HepG2 (cell line): Measurements from ENCODE around the gene TMEM131L. TPM values are rescaled to one million over a fixed set of nuclear protein-coding genes. Genes with fewer than 3 reads are reported as not detected.

ENCODE experiments used
- AHDC1 ChIP-seq: sonication (generic); formaldehyde crosslinking; IDR thresholded peaks from 2 replicates; pipeline ENCODE4 v1.5.1; 2020; ENCODE audit warnings: mild to moderate bottlenecking, missing genetic modification reagents, borderline replicate concordance
- ATRX ChIP-seq: sonication (generic); formaldehyde crosslinking; IDR thresholded peaks from 2 replicates; pipeline ENCODE4 v1.4.0; 2020; ENCODE audit warnings: missing genetic modification reagents, borderline replicate concordance
- ELF4 ChIP-seq: sonication (generic); formaldehyde crosslinking; IDR thresholded peaks from 2 replicates; pipeline ENCODE4 v1.5.0; 2020; ENCODE audit warnings: missing genetic modification reagents, mild to moderate bottlenecking, moderate library complexity, borderline replicate concordance
- FLYWCH1 ChIP-seq: sonication (generic); formaldehyde crosslinking; IDR thresholded peaks from 2 replicates; pipeline ENCODE4 v1.8.1; 2023; ENCODE audit warnings: mild to moderate bottlenecking, missing genetic modification reagents
- FOXA1 ChIP-seq, 2 experiments: fragments of 450-650 bp in 1 of 2; sonication (generic) in 1 of 2; formaldehyde crosslinking in 1 of 2; IDR thresholded peaks; 2 replicates each; pipeline versions ENCODE4 v1.4.0 to v1.6.1; 2016 to 2020; ENCODE audit warnings: missing genetic modification reagents in 1 of 2
- HNF4G ChIP-seq, 2 experiments: sonication (generic) in 1 of 2; formaldehyde crosslinking in 1 of 2; IDR thresholded peaks; 2 replicates each; pipeline versions ENCODE4 v1.4.0 to v1.6.1; 2011 to 2020; ENCODE audit warnings: borderline replicate concordance in 2 of 2, low read depth in 2 of 2, mild to moderate bottlenecking in 2 of 2, low read length in 1 of 2, missing genetic modification reagents in 1 of 2, moderate library complexity in 1 of 2
- KDM5A ChIP-seq: fragments of 200-600 bp; sonication (generic); IDR thresholded peaks from 2 replicates; pipeline ENCODE4 v1.7.0; 2018; ENCODE audit warnings: antibody characterized with exemption, mild to moderate bottlenecking, low read length, borderline replicate concordance
- NFKBIZ ChIP-seq: IDR thresholded peaks from 2 replicates; pipeline ENCODE4 v1.6.1; 2018; ENCODE audit warnings: missing genetic modification reagents, missing compliant biosample characterization
- NR2F6 ChIP-seq, 2 experiments: IDR thresholded peaks; 2 replicates each; pipeline ENCODE4 v1.6.1; 2016; ENCODE audit warnings: antibody characterized with exemption in 1 of 2, mild to moderate bottlenecking in 1 of 2
- RARA ChIP-seq: IDR thresholded peaks from 2 replicates; pipeline ENCODE4 v1.6.1; 2016; ENCODE audit warnings: missing genetic modification reagents, missing compliant biosample characterization
- RCOR2 ChIP-seq: IDR thresholded peaks from 2 replicates; pipeline ENCODE4 v1.6.1; 2016; ENCODE audit warnings: missing biosample characterization, missing genetic modification reagents
- RXRA ChIP-seq: sonication (generic); formaldehyde crosslinking; IDR thresholded peaks from 2 replicates; pipeline ENCODE4 v1.5.1; 2020; ENCODE audit warnings: missing genetic modification reagents
- SNAPC5 ChIP-seq: sonication (generic); formaldehyde crosslinking; IDR thresholded peaks from 2 replicates; pipeline ENCODE4 v1.8.1; 2023; ENCODE audit warnings: mild to moderate bottlenecking, missing genetic modification reagents, borderline replicate concordance
- STAG1 ChIP-seq: sonication (generic); formaldehyde crosslinking; IDR thresholded peaks from 2 replicates; pipeline ENCODE4 v1.4.0; 2020; ENCODE audit warnings: missing genetic modification reagents
- THAP8 ChIP-seq: sonication (generic); formaldehyde crosslinking; IDR thresholded peaks from 2 replicates; pipeline ENCODE4 v1.5.1; 2020; ENCODE audit warnings: missing genetic modification reagents, mild to moderate bottlenecking, borderline replicate concordance
- ZBTB42 ChIP-seq: sonication (generic); formaldehyde crosslinking; IDR thresholded peaks from 2 replicates; pipeline ENCODE4 v1.5.0; 2020; ENCODE audit warnings: mild to moderate bottlenecking, missing genetic modification reagents
- ZGPAT ChIP-seq: IDR thresholded peaks from 2 replicates; pipeline ENCODE4 v1.6.1; 2016; ENCODE audit warnings: mild to moderate bottlenecking
- ZSCAN22 ChIP-seq: sonication (generic); formaldehyde crosslinking; IDR thresholded peaks from 2 replicates; pipeline ENCODE4 v1.4.0; 2020; ENCODE audit warnings: mild to moderate bottlenecking, missing genetic modification reagents
- polyA plus RNA-seq, 8 experiments: library from polyadenylated mRNA; depleted of rRNA in 3 of 8; stranded (reverse) in 7 of 8; unstranded in 1 of 8; fragments of >200 nt; fragmentation: Illumina TruSeq in 4 of 8; extraction: Trizol in 4 of 8; gene quantifications; 2 replicates each; pipeline versions ENCODE4 v1.2.1 to v1.2.3, GENCODE V29; 2011 to 2016; ENCODE audit warnings: low read depth in 4 of 8, missing spikeins in 1 of 8, mixed read lengths in 1 of 8; ENCODE audit not compliant: insufficient read depth in 1 of 8
- total RNA-seq, 5 experiments: library from RNA; depleted of rRNA; stranded (reverse); fragments of >200 nt; fragmentation: Illumina TruSeq; extraction: Trizol; gene quantifications; 2 replicates each; pipeline ENCODE4 v1.2.3, GENCODE V29; 2016; ENCODE audit warnings: low read depth in 1 of 5

The TMEM131L gene
- total and polyA plus RNA-seq, 2 of the 13 experiments (the other 11 are each of a cell fraction or from before 2014, with no cell fraction given) = 2.2 to 4.5 TPM

- TF ChIP-seq RARA (CRISPR knock-in tag) (peak; percentile 96), NFKBIZ (CRISPR knock-in tag) (no peak), ZSCAN22 (CRISPR knock-in tag) (no peak), RCOR2 (CRISPR knock-in tag) (peak; percentile 31; the same call in 1 of the 2 replicates), ELF4 (CRISPR knock-in tag) (no peak), FOXA1 (IDR thresholded peaks at IDR 0.05) (no peak), FOXA1 (CRISPR knock-in tag; IDR thresholded peaks at IDR 0.05) (0 out of 2 replicates have a peak, but pooled peaks have one; percentile 26), RXRA (CRISPR knock-in tag) (peak; percentile 81; the same call in 1 of the 2 replicates), ZBTB42 (CRISPR knock-in tag) (no peak), ZGPAT (CRISPR knock-in tag) (peak; percentile 62; the same call in 1 of the 2 replicates), THAP8 (CRISPR knock-in tag) (no peak), ATRX (CRISPR knock-in tag) (no peak), HNF4G (IDR thresholded peaks at IDR 0.05; ENCODE audit: borderline replicate concordance, low read depth, low read length) (peak; percentile 22; the same call in 1 of the 2 replicates), HNF4G (CRISPR knock-in tag; IDR thresholded peaks at IDR 0.05; ENCODE audit: borderline replicate concordance, low read depth) (no peak), AHDC1 (CRISPR knock-in tag) (peak; percentile 71; the same call in 1 of the 2 replicates), NR2F6 (IDR thresholded peaks at IDR 0.05) (peak; percentile 61; the same call in 1 of the 2 replicates), NR2F6 (CRISPR knock-in tag; IDR thresholded peaks at IDR 0.05) (peak; percentile 41; the same call in 1 of the 2 replicates), FLYWCH1 (CRISPR knock-in tag) (no peak), SNAPC5 (CRISPR knock-in tag) (no peak), STAG1 (CRISPR knock-in tag) (no peak), KDM5A (no peak)
These were observed 40.5 kb downstream of the TMEM131L start (continued) for GRCh38 chr4:153506341-153507309.
